ENCODE measurements around the gene AQP6.

Gene AQP6

GRCh38 chr12:49972641-49973360 lies at the start of gene AQP6:
Gene AQP6, plus strand, starts transcription at chr12:49972947. Its CDS starts 227 bp downstream, at chr12:49973174.
- no peak for DNase-seq

GRCh38 chr12:49923035-49923644 lies 49.6 kb upstream of the AQP6 start:
- no peak for DNase-seq

DNA sequence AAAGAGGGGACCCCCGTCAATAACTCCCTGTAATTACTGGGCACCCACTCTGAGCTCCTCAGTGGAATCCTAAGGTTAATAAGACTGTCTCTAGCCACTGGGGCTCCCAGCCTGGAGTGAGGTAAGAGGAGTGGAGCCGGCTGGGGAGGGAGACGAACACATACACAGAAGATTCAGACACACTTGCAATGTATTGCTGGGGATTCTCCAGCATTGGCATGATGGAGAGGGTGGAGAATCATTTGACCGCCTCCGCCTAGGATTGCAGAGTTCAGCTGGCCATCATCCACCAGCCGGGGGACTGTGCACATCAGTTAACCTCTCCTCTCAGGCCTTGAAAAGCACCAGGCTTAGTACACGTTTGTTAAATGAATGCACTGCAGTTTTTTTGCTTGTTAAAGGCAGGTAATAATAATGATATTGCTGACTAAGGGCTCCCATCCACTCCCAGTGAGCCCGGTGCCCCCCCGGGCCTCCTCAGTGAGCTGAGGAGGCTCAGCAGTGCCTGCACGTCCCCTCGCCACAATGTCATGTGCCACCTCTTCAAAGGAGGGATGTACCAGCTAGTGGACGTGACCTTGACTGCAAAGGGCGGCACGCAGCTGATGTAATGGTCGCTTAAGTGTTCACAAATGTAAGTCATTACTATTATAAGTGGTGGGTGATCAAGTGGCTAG lies 48.7 kb upstream of the AQP6 start:
- no peak for DNase-seq

- no peak for DNase-seq
These were observed 48.0 kb upstream of the AQP6 start for GRCh38 chr12:49924628-49925246.

- DNase-seq = no peak
These were observed 47.1 kb upstream of the AQP6 start for GRCh38 chr12:49925433-49926204.

DNA sequence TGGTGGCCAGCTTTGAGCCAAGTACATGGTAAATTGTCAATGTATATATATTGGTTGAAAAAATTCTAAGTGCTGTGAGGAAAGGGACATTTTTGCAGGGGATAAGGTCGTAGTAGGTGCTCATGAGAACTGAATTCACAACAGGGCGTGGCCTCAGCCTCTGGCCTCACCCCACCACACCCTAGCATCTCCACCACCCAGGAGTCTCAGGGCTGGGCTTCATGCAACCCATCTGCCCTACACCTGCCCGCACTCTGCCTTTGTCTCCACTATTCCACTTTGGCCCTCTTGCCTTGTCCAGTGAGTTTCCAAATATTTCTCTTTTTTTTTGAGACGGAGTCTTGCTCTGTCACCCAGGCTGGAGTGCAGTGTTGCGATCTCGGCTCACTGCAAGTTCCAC lies 44.3 kb upstream of the AQP6 start:
- no peak for DNase-seq

DNA sequence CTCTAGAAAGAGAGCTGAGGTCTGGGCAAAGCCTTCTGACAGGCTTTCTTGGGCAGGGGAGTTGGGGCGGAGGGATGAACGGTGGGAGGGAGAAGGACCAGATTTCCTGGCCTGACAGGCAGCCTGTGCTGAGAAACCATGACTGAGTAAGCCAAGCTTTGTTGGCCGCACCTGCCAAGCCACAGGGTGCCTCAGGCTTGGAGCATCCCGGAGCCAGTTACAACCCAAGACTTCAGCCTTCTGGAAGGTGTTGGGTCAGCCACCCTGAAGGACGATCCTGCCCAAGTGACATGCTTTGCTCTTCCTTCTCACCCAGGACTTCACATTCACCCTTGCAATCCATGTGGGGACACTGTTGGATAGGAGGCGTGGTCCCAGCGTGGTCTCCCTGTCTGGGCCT lies 43.2 kb upstream of the AQP6 start:
- DNase-seq = no peak

DNA sequence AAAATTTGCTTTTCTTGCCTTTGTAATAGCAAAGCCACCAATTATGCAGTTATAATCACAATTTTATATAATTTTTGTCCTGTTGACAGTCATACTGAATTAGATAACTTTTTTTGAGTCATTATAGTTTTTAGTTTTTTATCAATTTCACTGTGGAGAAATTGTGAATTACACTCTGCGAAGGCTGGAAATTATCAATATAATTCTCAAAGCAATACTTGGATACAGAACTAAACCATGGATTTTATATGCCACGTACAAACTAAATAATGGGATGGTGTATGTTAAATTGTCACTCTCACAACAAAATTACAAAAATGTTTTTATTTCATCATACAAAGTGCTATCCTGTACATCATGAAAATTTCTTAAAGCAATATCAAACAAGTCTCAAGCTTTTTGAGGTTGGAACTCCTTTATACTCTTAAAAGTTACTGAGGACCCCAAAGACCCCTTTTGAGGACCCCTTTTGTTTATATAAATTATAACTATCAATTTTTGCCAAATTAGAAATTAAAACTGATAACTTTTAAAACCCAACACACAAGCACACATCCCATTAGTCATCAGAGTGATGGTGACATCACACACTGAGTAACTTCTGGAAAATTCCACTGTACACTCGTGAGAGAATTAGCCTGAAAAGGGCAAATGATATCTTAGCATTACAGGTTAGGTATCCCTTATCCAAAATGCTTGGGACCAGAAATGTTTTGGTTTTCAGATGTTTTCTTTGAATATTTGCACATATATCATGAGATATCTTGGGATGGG lies 42.0 kb upstream of the AQP6 start:
- DNase-seq = no peak

DNA sequence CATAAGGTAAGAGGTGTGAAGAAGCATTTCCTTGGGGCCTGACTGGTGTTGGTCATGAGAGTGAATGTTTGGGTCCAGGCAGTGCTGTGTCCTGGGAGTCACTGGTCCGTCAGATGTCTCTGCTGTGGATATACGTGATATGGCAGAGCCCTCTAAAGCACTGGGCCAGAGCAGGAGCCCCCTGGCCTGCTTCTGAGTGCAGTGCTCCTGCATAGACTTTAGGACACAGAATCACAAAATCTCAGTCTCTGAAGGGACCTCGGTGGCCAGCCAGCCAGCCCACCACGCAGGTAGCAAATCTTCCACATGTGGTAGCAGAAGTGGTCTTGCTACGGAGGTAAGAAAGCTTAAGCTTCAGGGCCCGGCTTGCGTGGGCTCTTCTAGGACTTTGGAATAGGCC lies 40.7 kb upstream of the AQP6 start:
- DNase-seq = no peak

GRCh38 chr12:49932533-49933130 lies 40.1 kb upstream of the AQP6 start:
- DNase-seq = no peak

DNA sequence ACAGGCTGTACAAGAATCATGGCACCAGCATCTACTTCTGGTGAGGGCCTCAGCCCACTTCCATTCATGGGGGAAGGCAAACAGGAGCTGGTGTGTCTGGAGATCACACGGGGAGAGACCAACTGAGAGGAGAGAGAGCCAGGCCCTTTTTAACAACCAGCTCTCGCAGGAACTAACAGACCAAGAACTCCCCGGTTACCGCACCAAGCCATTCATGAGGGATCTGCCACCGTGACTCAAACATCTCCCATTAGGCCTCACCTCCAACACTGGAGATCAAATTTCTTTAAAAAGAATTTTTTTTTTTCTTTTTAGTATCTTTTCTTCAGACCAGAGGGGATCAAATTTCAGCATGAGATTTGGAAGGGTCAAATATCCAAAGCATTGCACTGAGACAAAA lies 39.0 kb upstream of the AQP6 start:
- DNase-seq = no peak

GRCh38 chr12:49934505-49934904 lies 38.2 kb upstream of the AQP6 start:
- DNase-seq = no peak

DNA sequence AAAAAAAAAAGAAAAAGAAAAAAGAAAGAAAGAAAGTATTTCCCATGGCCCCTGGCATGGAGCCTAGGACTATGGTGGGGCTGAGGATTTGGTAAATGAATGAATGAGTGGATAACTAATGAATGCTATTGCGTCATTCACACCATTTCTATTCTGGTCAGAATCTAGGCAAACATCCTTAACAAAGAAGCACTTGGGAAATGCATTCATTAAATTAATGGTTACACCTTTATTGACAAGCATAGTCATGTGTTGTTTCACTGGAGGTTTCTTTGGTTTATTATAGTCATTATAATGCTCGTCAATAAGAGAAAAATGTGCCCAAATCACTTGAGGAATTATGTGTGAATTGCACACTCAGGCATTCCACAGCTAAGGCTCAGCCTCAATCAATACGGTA lies 35.8 kb upstream of the AQP6 start:
- no peak for DNase-seq

GRCh38 chr12:49937639-49938300 lies 35.0 kb upstream of the AQP6 start:
- no peak for DNase-seq

DNA sequence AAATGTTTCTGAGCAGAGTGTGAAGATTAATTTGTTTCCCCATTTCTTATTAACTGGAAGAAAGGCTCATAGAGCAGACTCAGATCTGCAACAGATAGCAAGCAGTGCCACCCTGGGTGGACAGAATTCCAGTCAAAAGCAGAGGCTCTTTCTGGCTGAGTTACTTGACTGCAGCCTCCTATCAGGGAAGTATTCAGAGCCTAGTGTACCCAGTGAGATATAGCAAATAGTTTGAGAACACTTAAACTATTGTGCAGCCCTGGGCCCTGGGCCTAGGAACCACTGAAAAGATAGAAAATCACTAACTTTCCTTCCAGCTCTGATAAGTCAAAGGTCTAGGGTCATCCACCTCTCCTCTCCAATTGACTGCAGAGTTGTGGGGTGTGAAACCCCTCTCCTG lies 33.4 kb upstream of the AQP6 start:
- no peak for DNase-seq

- no peak for DNase-seq
These were observed 33.0 kb upstream of the AQP6 start for GRCh38 chr12:49939707-49940106.

GRCh38 chr12:49941556-49942511 lies 30.9 kb upstream of the AQP6 start:
- no peak for DNase-seq

DNA sequence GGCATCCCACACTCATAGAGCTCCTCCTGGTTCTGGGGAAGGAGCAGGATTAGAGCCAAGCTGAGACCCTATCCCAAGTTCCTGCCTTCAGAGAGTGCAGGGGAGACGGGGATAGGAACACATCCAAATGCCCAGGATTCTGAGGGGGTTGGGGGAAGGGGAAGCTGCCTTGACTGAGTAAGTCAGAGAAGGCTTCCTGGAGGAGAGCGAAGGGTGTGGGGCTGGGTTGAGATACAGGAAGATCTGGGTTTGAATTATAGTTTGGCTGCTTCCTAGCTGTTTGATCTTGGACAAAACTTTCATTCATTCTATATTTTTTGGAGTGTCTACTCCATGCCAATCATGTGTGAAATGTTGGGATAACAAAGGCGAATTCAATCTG lies 30.2 kb upstream of the AQP6 start:
- no peak for DNase-seq

DNA sequence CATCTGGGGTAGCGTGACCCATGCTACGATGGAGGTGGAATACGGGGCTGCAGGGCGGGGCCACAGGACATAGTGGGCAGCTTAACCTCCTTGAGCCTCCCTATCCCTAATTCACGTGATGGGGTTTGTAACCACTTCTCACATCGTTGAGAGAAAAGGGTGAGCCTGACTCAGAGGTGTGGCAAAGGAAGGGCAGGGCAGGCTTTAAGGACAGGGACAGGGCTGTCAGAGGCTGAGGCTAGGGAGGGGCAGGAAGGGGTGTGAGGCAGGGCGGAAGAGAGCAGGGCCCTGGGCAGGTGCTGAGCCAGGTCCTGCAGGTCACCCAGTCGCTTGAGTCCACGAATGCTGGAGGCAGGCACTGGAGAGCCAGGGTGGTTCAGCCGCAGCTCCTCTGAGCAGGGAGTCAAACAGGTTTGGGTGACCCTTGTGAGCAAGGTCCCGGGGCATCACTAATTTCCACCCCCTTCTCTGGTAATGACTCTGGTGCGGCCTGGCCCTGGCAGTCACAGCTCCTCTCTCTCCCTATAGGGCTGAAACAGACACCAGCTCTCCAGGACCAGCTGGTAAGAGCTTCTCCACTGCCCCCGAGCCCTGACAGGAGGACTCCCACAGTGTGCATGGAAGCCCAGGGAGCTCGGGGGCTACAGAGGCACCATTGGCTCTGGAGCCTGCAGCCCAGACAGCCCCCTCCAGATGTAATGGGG lies 29.7 kb upstream of the AQP6 start:
- DNase-seq = no peak

DNA sequence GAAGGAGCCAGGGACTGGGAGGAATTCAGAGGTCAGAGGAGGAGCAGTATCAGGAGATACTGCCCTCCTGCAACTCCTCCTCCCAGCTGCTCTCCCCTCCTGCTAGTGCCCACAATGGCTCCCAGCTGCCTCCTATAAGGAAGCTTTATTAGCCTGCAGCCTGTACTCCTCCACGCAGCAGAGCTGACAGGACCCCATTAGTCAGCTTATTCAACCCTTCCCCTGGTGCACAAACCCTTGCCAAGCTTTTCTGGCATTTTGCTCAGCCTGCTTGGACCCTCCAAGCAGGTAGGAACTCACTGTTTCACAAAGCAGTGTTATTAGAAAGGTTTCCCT lies 29.2 kb upstream of the AQP6 start:
- no peak for DNase-seq

Data from NCI-H510A (cell line).